ENCODE measurements around the gene UIMC1.

The UIMC1 gene

GRCh38 chr5:177036443-177036842, 29.9 kb upstream of the UIMC1 start:
- Histone ChIP-seq H3K27ac (ENCODE audit: low read depth in 2 of 2, low read length in 2 of 2) (no peak overlapping the region), H3K36me3 (ENCODE audit: control insufficient read depth in 2 of 2, insufficient read depth in 2 of 2, low read length in 2 of 2) (peaks cover 0 to 4% of the 10 kb centered on the region in 2 donors), H3K27me3 (ENCODE audit: control insufficient read depth in 2 of 2, insufficient read depth in 2 of 2, low read length in 2 of 2) (no peaks in the 10 kb centered on the region), H3K4me3 (ENCODE audit: low read length in 2 of 2) (no peak overlapping the region), H3K9me3 (ENCODE audit: control insufficient read depth in 2 of 2, low read length in 2 of 2) (no peaks in the 10 kb centered on the region), H3K9ac (ENCODE audit: low read depth in 1 of 2, low read length in 2 of 2) (no peak overlapping the region), H3K4me1 (ENCODE audit: control insufficient read depth in 2 of 2, insufficient read depth in 2 of 2, low read length in 2 of 2) (no peaks in the 10 kb centered on the region)

GRCh38 chr5:177035976-177036375, 29.4 kb upstream of the UIMC1 start:
- Histone ChIP-seq H3K4me3 (ENCODE audit: low read length in 2 of 2) (no peak overlapping the region), H3K4me1 (ENCODE audit: control insufficient read depth in 2 of 2, insufficient read depth in 2 of 2, low read length in 2 of 2) (no peaks in the 10 kb centered on the region), H3K36me3 (ENCODE audit: control insufficient read depth in 2 of 2, insufficient read depth in 2 of 2, low read length in 2 of 2) (peaks cover 0 to under 1% of the 10 kb centered on the region in 2 donors), H3K9ac (ENCODE audit: low read depth in 1 of 2, low read length in 2 of 2) (no peak overlapping the region), H3K27ac (ENCODE audit: low read depth in 2 of 2, low read length in 2 of 2) (no peak overlapping the region), H3K9me3 (ENCODE audit: control insufficient read depth in 2 of 2, low read length in 2 of 2) (no peaks in the 10 kb centered on the region), H3K27me3 (ENCODE audit: control insufficient read depth in 2 of 2, insufficient read depth in 2 of 2, low read length in 2 of 2) (no peaks in the 10 kb centered on the region)

DNA sequence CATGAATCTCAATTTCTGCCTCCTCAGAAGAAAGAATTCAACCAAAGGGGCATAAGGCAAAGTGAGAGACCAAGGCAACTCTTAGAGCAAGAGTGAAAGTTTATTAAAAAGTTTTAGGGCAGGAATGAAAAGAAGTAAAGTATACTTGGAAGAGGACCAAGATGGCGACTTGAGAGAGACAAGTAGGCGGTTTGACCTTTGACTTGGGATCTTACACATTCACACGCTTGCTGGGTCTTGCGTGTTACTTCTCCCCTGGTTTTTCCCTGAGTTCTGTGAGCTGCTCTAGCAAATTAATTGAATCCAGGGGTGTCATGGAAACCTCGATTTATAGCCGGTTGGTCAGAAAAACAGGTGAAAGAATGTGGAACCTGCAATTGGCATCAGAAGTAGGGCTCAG, 22.9 kb upstream of the UIMC1 start:
- Histone ChIP-seq H3K9me3 (ENCODE audit: control insufficient read depth in 2 of 2, low read length in 2 of 2) (no peaks in the 10 kb centered on the region), H3K27me3 (ENCODE audit: control insufficient read depth in 2 of 2, insufficient read depth in 2 of 2, low read length in 2 of 2) (no peaks in the 10 kb centered on the region), H3K4me3 (ENCODE audit: low read length in 2 of 2) (no peak overlapping the region)

GRCh38 chr5:177027665-177028064, 21.1 kb upstream of the UIMC1 start:
- no peak overlapping the region for H3K4me3 ChIP-seq (ENCODE audit: low read length in 2 of 2)
- H3K9me3 ChIP-seq (ENCODE audit: control insufficient read depth in 2 of 2, low read length in 2 of 2), result no peaks in the 10 kb centered on the region
- no peaks in the 10 kb centered on the region for H3K36me3 ChIP-seq (ENCODE audit: control insufficient read depth in 2 of 2, insufficient read depth in 2 of 2, low read length in 2 of 2)
- no peaks in the 10 kb centered on the region for H3K27me3 ChIP-seq (ENCODE audit: control insufficient read depth in 2 of 2, insufficient read depth in 2 of 2, low read length in 2 of 2)
- no peak overlapping the region for H3K9ac ChIP-seq (ENCODE audit: low read depth in 1 of 2, low read length in 2 of 2)
- peaks cover 4 to 10% of the 10 kb centered on the region in 2 donors for H3K4me1 ChIP-seq (ENCODE audit: control insufficient read depth in 2 of 2, insufficient read depth in 2 of 2, low read length in 2 of 2)
- no peak overlapping the region for H3K27ac ChIP-seq (ENCODE audit: low read depth in 2 of 2, low read length in 2 of 2)

More for the DNA sequence above, 22.9 kb upstream of the UIMC1 start:
- Histone ChIP-seq H3K9ac (ENCODE audit: low read depth in 1 of 2, low read length in 2 of 2) (no peak overlapping the region), H3K27ac (ENCODE audit: low read depth in 2 of 2, low read length in 2 of 2) (no peak overlapping the region), H3K4me1 (ENCODE audit: control insufficient read depth in 2 of 2, insufficient read depth in 2 of 2, low read length in 2 of 2) (peaks cover 0 to under 1% of the 10 kb centered on the region in 2 donors), H3K36me3 (ENCODE audit: control insufficient read depth in 2 of 2, insufficient read depth in 2 of 2, low read length in 2 of 2) (no peaks in the 10 kb centered on the region)

GRCh38 chr5:177025101-177025601, 18.6 kb upstream of the UIMC1 start:
- Histone ChIP-seq H3K36me3 (ENCODE audit: control insufficient read depth in 2 of 2, insufficient read depth in 2 of 2, low read length in 2 of 2) (no peaks in the 10 kb centered on the region), H3K27ac (ENCODE audit: low read depth in 2 of 2, low read length in 2 of 2) (no peak overlapping the region), H3K9ac (ENCODE audit: low read depth in 1 of 2, low read length in 2 of 2) (no peak overlapping the region), H3K27me3 (ENCODE audit: control insufficient read depth in 2 of 2, insufficient read depth in 2 of 2, low read length in 2 of 2) (no peaks in the 10 kb centered on the region), H3K4me3 (ENCODE audit: low read length in 2 of 2) (no peak overlapping the region), H3K4me1 (ENCODE audit: control insufficient read depth in 2 of 2, insufficient read depth in 2 of 2, low read length in 2 of 2) (peaks cover 10 to 14% of the 10 kb centered on the region in 2 donors), H3K9me3 (ENCODE audit: control insufficient read depth in 2 of 2, low read length in 2 of 2) (no peaks in the 10 kb centered on the region)

DNA sequence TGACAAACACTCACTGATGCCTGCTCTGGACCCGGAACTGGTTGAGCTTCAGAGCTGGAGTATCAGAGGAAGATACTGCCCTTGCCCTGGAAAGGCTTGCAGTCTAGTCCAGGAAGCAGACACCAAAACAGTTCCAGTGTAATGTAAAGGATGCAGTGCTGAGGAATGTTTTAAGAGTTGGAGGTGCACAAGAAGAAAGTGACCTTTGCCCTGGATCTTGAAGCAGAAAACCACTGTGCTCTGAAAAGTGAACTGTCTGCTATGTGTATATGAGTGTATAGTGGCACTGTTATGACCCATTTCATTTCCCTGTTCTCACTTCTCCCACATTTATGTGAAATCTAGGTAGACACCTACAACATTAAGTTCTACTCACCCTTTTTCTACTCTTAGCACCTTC, 18.0 kb upstream of the UIMC1 start:
- Histone ChIP-seq H3K27me3 (ENCODE audit: control insufficient read depth in 2 of 2, insufficient read depth in 2 of 2, low read length in 2 of 2) (no peaks in the 10 kb centered on the region), H3K27ac (ENCODE audit: low read depth in 2 of 2, low read length in 2 of 2) (no peak overlapping the region)

DNA sequence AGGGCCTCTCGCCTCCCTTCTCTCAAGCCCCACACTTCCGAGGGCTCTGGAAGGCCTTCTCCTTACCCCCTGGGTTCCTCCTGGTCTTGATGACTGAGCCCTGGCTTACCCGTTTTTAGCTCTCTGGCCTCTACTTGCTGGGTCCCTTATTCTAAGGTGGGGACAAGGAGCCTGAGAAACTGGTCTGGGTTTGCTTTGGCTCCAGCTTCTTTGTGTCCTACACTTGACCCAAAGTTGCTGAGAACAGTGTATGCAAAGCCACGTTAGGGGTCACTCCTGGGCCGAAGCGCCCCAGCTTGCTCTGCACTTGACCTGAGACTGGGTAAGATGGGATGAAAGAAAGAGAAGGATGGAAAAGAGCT, 16.7 kb upstream of the UIMC1 start:
- Histone ChIP-seq H3K36me3 (ENCODE audit: control insufficient read depth in 2 of 2, insufficient read depth in 2 of 2, low read length in 2 of 2) (no peaks in the 10 kb centered on the region), H3K9me3 (ENCODE audit: control insufficient read depth in 2 of 2, low read length in 2 of 2) (no peaks in the 10 kb centered on the region), H3K27me3 (ENCODE audit: control insufficient read depth in 2 of 2, insufficient read depth in 2 of 2, low read length in 2 of 2) (no peaks in the 10 kb centered on the region), H3K4me1 (ENCODE audit: control insufficient read depth in 2 of 2, insufficient read depth in 2 of 2, low read length in 2 of 2) (peaks cover 10 to 14% of the 10 kb centered on the region in 2 donors), H3K4me3 (ENCODE audit: low read length in 2 of 2) (peak overlapping the region; percentile 76 to 80), H3K27ac (ENCODE audit: low read depth in 2 of 2, low read length in 2 of 2) (peak overlapping the region; percentile 61 to 72), H3K9ac (ENCODE audit: low read depth in 1 of 2, low read length in 2 of 2) (peak overlapping the region; percentile 68 to 80)

More for the DNA sequence above, 18.0 kb upstream of the UIMC1 start:
- no peak overlapping the region for H3K9ac ChIP-seq (ENCODE audit: low read depth in 1 of 2, low read length in 2 of 2)
- no peaks in the 10 kb centered on the region for H3K9me3 ChIP-seq (ENCODE audit: control insufficient read depth in 2 of 2, low read length in 2 of 2)
- H3K4me3 ChIP-seq (ENCODE audit: low read length in 2 of 2), result no peak overlapping the region
- no peaks in the 10 kb centered on the region for H3K36me3 ChIP-seq (ENCODE audit: control insufficient read depth in 2 of 2, insufficient read depth in 2 of 2, low read length in 2 of 2)
- H3K4me1 ChIP-seq (ENCODE audit: control insufficient read depth in 2 of 2, insufficient read depth in 2 of 2, low read length in 2 of 2), result peaks cover 10 to 14% of the 10 kb centered on the region in 2 donors

- Histone ChIP-seq H3K9ac (ENCODE audit: low read depth in 1 of 2, low read length in 2 of 2) (peak within 1 kb of the TSS; percentile 68 to 80), H3K27ac (ENCODE audit: low read depth in 2 of 2, low read length in 2 of 2) (peak within 1 kb of the TSS; percentile 61 to 72), H3K36me3 (ENCODE audit: control insufficient read depth in 2 of 2, insufficient read depth in 2 of 2, low read length in 2 of 2) (no peaks in the 10 kb centered on the region), H3K4me1 (ENCODE audit: control insufficient read depth in 2 of 2, insufficient read depth in 2 of 2, low read length in 2 of 2) (peaks cover 10 to 14% of the 10 kb centered on the region in 2 donors), H3K9me3 (ENCODE audit: control insufficient read depth in 2 of 2, low read length in 2 of 2) (no peaks in the 10 kb centered on the region), H3K27me3 (ENCODE audit: control insufficient read depth in 2 of 2, insufficient read depth in 2 of 2, low read length in 2 of 2) (no peaks in the 10 kb centered on the region), H3K4me3 (ENCODE audit: low read length in 2 of 2) (peak within 1 kb of the TSS; percentile 76 to 80)
Measured at GRCh38 chr5:177022386-177023302, 16.1 kb upstream of the UIMC1 start, which contains the start of gene ZNF346. TSS of gene ZNF346 (plus strand) at chr5:177022696. CDS start at chr5:177022739, 43 bp downstream.

GRCh38 chr5:177020033-177020432, 13.5 kb upstream of the UIMC1 start:
- no peaks in the 10 kb centered on the region for H3K9me3 ChIP-seq (ENCODE audit: control insufficient read depth in 2 of 2, low read length in 2 of 2)
- H3K4me1 ChIP-seq (ENCODE audit: control insufficient read depth in 2 of 2, insufficient read depth in 2 of 2, low read length in 2 of 2), result peaks cover 10 to 14% of the 10 kb centered on the region in 2 donors
- no peaks in the 10 kb centered on the region for H3K36me3 ChIP-seq (ENCODE audit: control insufficient read depth in 2 of 2, insufficient read depth in 2 of 2, low read length in 2 of 2)
- H3K27ac ChIP-seq (ENCODE audit: low read depth in 2 of 2, low read length in 2 of 2), result no peak overlapping the region
- no peaks in the 10 kb centered on the region for H3K27me3 ChIP-seq (ENCODE audit: control insufficient read depth in 2 of 2, insufficient read depth in 2 of 2, low read length in 2 of 2)
- no peak overlapping the region for H3K4me3 ChIP-seq (ENCODE audit: low read length in 2 of 2)
- no peak overlapping the region for H3K9ac ChIP-seq (ENCODE audit: low read depth in 1 of 2, low read length in 2 of 2)

- no peaks in the 10 kb centered on the region for H3K36me3 ChIP-seq (ENCODE audit: control insufficient read depth in 2 of 2, insufficient read depth in 2 of 2, low read length in 2 of 2)
- no peak overlapping the region for H3K27ac ChIP-seq (ENCODE audit: low read depth in 2 of 2, low read length in 2 of 2)
- no peaks in the 10 kb centered on the region for H3K9me3 ChIP-seq (ENCODE audit: control insufficient read depth in 2 of 2, low read length in 2 of 2)
- H3K9ac ChIP-seq (ENCODE audit: low read depth in 1 of 2, low read length in 2 of 2), result no peak overlapping the region
- H3K27me3 ChIP-seq (ENCODE audit: control insufficient read depth in 2 of 2, insufficient read depth in 2 of 2, low read length in 2 of 2), result no peaks in the 10 kb centered on the region
- peaks cover 7 to 8% of the 10 kb centered on the region in 2 donors for H3K4me1 ChIP-seq (ENCODE audit: control insufficient read depth in 2 of 2, insufficient read depth in 2 of 2, low read length in 2 of 2)
- H3K4me3 ChIP-seq (ENCODE audit: low read length in 2 of 2), result no peak overlapping the region
Measured at GRCh38 chr5:177018341-177018740, 11.8 kb upstream of the UIMC1 start.

All from mucosa of rectum (tissue), 2 donors.